ENCODE results near the gene PIAS1.

- TF ChIP-seq ESRRA (CRISPR knock-in tag; IDR thresholded peaks at IDR 0.05; ENCODE audit: borderline replicate concordance) (no peak), ATF1 (CRISPR knock-in tag; IDR thresholded peaks at IDR 0.05) (no peak), ZNF423 (CRISPR knock-in tag; IDR thresholded peaks at IDR 0.05) (no peak), CTCF (IDR thresholded peaks at IDR 0.05) (no peak), CBFB (CRISPR knock-in tag; IDR thresholded peaks at IDR 0.05; ENCODE audit: low read depth) (no peak), SP1 (CRISPR knock-in tag; conservative IDR thresholded peaks at IDR 0.05) (no peak), MAX (CRISPR knock-in tag; IDR thresholded peaks at IDR 0.05) (no peak), KAT7 (CRISPR knock-in tag; IDR thresholded peaks at IDR 0.05; ENCODE audit: borderline replicate concordance) (no peak), NR3C1 (CRISPR knock-in tag; conservative IDR thresholded peaks at IDR 0.05; ENCODE audit: low read depth) (no peak), USF1 (CRISPR knock-in tag; IDR thresholded peaks at IDR 0.05) (no peak), ZNF512 (CRISPR knock-in tag; IDR thresholded peaks at IDR 0.05; ENCODE audit: borderline replicate concordance) (no peak), IRF1 (CRISPR knock-in tag; IDR thresholded peaks at IDR 0.05) (no peak), ELF4 (CRISPR knock-in tag; IDR thresholded peaks at IDR 0.05; ENCODE audit: low read depth) (no peak)
Observed at GRCh38 chr15:68126396-68126795, 72.3 kb downstream of the PIAS1 start.

All from WTC11 (cell line).